WERI-Rb-1 (cell line): Measurements from ENCODE around the gene FCF1.

ENCODE experiments used
- DNase-seq: peaks from one replicate; pipeline ENCODE4 v3.0.0-alpha.2; 2020
- H3K27ac ChIP-seq: fragments of 250-450 bp; sonication (Bioruptor Pico); 2 replicates; pipeline ENCODE4 v1.5.1; 2020; ENCODE audit warnings: mild to moderate bottlenecking, moderate library complexity
- H3K27me3 ChIP-seq: fragments of 250-450 bp; sonication (Bioruptor Pico); 2 replicates; pipeline ENCODE4 v1.5.1; 2021; ENCODE audit warnings: mild to moderate bottlenecking, low read depth, moderate library complexity; ENCODE audit not compliant: insufficient read depth, severe bottlenecking
- H3K36me3 ChIP-seq: fragments of 250-450 bp; sonication (Bioruptor Pico); 2 replicates; pipeline ENCODE4 v1.5.1; 2020; ENCODE audit warnings: mild to moderate bottlenecking, moderate library complexity
- H3K4me3 ChIP-seq: 2 replicates; pipeline ENCODE4 v1.5.1; 2011; ENCODE audit warnings: low read depth, mild to moderate bottlenecking, control low read depth, low read length
- H3K9me3 ChIP-seq: fragments of 250-450 bp; sonication (Bioruptor Pico); 2 replicates; pipeline ENCODE4 v1.5.1; 2021; ENCODE audit warnings: mild to moderate bottlenecking, moderate library complexity; ENCODE audit not compliant: severe bottlenecking
- TF ChIP-seq, protein P1 (sequence below): IDR thresholded peaks from 2 replicates; pipeline ENCODE4 v1.5.1; 2011; ENCODE audit warnings: low read depth, mild to moderate bottlenecking, control low read depth, inconsistent platforms, low read length

Gene FCF1

GRCh38 chr14:74682169-74682952 lies 30.6 kb upstream of the FCF1 start:
- no peaks in the 10 kb centered on the region for H3K27me3 ChIP-seq
- no peaks in the 10 kb centered on the region for H3K9me3 ChIP-seq
- no peak for DNase-seq
- TF ChIP-seq, protein P1, sequence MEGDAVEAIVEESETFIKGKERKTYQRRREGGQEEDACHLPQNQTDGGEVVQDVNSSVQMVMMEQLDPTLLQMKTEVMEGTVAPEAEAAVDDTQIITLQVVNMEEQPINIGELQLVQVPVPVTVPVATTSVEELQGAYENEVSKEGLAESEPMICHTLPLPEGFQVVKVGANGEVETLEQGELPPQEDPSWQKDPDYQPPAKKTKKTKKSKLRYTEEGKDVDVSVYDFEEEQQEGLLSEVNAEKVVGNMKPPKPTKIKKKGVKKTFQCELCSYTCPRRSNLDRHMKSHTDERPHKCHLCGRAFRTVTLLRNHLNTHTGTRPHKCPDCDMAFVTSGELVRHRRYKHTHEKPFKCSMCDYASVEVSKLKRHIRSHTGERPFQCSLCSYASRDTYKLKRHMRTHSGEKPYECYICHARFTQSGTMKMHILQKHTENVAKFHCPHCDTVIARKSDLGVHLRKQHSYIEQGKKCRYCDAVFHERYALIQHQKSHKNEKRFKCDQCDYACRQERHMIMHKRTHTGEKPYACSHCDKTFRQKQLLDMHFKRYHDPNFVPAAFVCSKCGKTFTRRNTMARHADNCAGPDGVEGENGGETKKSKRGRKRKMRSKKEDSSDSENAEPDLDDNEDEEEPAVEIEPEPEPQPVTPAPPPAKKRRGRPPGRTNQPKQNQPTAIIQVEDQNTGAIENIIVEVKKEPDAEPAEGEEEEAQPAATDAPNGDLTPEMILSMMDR, result no peak
- H3K27ac ChIP-seq, result no peak overlapping the region
- no peak overlapping the region for H3K4me3 ChIP-seq
- peaks cover 26% of the 10 kb centered on the region for H3K36me3 ChIP-seq

DNA sequence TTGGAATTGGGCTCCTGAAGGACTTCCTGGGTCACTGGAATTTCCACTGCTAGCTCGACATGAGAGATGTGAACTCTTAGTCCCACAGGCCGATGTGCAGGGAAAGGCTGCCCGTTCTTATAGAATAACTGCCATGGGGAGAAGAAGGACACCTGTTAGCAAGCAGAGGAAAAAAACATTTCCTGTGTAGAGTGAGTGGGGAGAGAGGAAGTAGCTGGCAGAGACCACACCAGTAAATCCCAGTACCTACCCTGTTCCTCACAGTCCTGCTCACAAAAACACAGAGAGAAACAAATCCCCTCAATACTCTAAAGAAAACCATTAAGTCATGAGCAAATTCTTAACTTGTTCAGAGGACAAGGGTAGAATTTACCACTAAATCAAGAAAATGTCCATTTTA lies 29.5 kb upstream of the FCF1 start:
- Histone ChIP-seq H3K9me3 (no peaks in the 10 kb centered on the region), H3K27me3 (no peaks in the 10 kb centered on the region), H3K4me3 (no peak overlapping the region), H3K27ac (no peak overlapping the region), H3K36me3 (peaks cover 29% of the 10 kb centered on the region)
- DNase-seq, result no peak
- TF ChIP-seq, protein P1, result no peak

DNA sequence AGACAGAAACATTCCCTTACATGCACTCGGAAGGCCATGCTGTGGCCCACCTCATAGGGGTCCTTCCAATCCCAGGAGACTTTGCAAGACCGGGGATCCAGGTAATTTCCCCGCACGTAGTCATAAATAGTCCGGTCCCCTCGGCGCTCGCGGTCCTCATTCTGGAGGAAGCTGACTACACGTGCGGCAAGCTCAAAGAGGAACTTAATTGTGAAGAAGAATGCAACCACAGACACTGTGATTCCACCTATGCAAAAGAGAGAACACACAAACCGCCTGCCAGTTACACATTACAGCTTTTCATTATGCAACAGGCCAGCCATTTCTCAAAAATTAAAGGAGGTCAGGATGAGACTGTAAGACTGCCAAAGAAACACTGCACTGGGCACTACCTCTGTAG lies 28.5 kb upstream of the FCF1 start:
- no peak for DNase-seq
- H3K27me3 ChIP-seq, result no peaks in the 10 kb centered on the region
- no peak overlapping the region for H3K27ac ChIP-seq
- TF ChIP-seq, protein P1, result no peak
- peaks cover 31% of the 10 kb centered on the region for H3K36me3 ChIP-seq
- no peak overlapping the region for H3K4me3 ChIP-seq
- H3K9me3 ChIP-seq, result no peaks in the 10 kb centered on the region

DNA sequence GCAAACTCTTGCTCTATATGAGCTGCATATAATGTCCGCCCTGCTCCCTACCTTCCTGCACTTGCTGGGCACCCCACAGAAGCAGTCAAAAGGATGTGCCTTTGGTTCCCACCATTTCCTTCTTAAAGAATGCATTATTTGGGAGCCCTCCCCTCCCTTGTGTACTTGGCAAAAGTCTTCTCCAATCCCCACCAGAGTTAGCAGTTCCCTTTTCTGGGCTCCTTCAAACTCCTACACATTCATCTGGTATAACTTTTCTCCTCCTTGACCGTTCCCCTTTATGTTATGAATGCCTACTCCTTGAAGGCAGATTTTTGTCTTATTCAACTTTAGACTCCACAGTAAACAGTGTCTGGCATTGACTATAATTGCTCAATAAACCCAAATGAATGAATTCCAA lies 27.9 kb upstream of the FCF1 start:
- TF ChIP-seq, protein P1, result no peak
- no peak overlapping the region for H3K27ac ChIP-seq
- H3K4me3 ChIP-seq, result no peak overlapping the region
- H3K27me3 ChIP-seq, result no peaks in the 10 kb centered on the region
- DNase-seq, result no peak
- peaks cover 31% of the 10 kb centered on the region for H3K36me3 ChIP-seq
- H3K9me3 ChIP-seq, result no peaks in the 10 kb centered on the region

DNA sequence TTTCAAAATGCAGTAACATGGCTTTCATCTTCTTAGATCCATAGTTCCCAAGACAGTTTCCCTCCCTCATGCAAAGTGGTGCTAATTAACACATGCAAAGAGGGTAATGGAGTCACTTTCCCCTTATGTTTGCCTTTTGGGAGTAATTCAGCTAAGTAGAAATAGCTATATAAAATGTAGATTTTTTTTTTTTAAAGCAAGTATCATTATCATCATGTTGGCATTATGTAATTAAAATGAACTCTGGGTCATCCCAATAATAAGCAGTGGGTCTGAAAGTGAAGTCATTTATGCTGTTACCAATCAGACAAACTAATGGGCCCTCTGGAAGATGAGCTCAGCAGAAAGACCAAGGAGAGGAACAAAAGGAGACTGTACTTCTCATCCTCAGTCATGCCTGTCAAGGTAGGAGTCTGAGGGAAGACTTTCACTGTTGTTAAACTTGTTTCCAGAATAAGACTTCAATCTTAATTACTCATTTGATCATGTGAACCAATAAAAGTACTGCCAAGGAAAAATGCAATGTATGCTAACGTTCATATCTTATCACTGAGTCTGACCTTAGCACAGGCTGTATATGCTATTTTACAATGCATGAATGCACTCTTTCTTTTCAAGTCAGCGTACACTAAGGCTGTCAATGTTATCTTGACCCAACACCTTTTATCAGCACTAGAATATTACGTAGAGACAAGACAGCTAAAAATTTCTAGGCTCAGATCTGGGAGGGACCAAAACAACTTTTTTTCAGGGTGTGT lies 26.8 kb upstream of the FCF1 start:
- DNase-seq, result no peak
- TF ChIP-seq, protein P1, result no peak

More for the DNA sequence above, 26.8 kb upstream of the FCF1 start:
- no peaks in the 10 kb centered on the region for H3K9me3 ChIP-seq
- H3K27ac ChIP-seq, result no peak overlapping the region
- H3K27me3 ChIP-seq, result no peaks in the 10 kb centered on the region
- peaks cover 38% of the 10 kb centered on the region for H3K36me3 ChIP-seq
- H3K4me3 ChIP-seq, result no peak overlapping the region
